AG10803 (cell line): ENCODE data around the gene SEL1L3.
"Not testable (repeated sequence)": the region's sequence is repeated elsewhere in the genome, so short reads cannot be mapped to it uniquely, and the experiment has no call there.

Experiments
- DNase-seq: peaks from one replicate; pipeline ENCODE4 v3.0.0; 2010; ENCODE audit warnings: low read depth
- H3K4me3 ChIP-seq: 2 replicates; pipeline ENCODE4 v1.5.1; 2011; ENCODE audit warnings: mild to moderate bottlenecking, low read length, control low read depth
- TF ChIP-seq, protein P1 (sequence below): conservative IDR thresholded peaks from 2 replicates; pipeline ENCODE4 v1.5.1; 2011; ENCODE audit warnings: mild to moderate bottlenecking, low read length, control low read depth, inconsistent platforms

The SEL1L3 gene

DNA sequence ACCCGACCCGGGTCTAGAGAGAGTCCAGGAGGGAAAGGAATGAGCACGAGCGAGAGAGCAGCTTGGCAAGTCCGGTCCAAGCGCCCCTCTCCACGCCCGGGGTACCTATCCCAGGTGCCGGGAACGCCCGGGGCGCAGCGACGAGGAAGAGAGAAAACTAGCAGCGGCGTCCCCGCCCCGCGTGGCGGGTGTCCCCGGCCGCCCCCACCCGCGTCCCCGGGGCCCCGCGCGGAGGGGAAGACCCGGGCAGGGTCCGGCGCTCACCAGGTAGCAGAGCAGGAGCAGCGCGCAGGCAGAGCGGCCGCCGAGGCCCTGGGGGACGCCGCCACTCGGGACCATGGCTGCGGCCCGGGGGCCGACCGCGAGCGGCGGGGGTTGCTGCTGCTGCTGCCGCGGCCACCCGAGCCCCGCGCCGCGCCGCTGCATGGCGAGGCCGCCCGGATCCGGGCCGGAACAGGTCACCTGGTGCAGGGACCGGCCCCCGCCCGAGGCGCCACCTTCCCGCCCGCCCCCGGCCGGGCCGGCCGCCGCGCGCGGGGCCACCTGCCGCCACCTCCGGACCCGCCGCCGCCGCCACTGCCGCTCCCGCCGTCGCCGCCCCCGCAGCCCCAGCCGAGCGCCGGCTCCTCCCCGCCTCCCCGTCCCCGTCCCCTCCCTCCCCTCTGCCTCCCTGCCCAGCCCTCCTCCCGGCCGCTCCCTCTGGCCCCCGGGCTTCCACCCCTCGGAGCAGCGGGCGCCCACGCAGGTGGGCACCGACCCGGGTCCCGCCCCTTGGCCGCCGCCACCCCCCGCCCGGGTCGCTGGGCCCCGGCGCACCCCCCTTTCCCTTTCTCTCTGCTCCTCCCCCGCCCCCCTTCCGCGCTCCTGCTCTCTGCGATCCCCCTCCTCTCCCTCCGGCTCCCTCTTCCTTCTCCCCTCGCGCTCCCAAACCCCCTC is at the start of gene SEL1L3:
Gene SEL1L3 (minus strand): TSS at position 578 of the 936 bp plus-strand sequence. CDS start 152 bp downstream, at position 426.
- no peak for DNase-seq
- TF ChIP-seq, protein P1, sequence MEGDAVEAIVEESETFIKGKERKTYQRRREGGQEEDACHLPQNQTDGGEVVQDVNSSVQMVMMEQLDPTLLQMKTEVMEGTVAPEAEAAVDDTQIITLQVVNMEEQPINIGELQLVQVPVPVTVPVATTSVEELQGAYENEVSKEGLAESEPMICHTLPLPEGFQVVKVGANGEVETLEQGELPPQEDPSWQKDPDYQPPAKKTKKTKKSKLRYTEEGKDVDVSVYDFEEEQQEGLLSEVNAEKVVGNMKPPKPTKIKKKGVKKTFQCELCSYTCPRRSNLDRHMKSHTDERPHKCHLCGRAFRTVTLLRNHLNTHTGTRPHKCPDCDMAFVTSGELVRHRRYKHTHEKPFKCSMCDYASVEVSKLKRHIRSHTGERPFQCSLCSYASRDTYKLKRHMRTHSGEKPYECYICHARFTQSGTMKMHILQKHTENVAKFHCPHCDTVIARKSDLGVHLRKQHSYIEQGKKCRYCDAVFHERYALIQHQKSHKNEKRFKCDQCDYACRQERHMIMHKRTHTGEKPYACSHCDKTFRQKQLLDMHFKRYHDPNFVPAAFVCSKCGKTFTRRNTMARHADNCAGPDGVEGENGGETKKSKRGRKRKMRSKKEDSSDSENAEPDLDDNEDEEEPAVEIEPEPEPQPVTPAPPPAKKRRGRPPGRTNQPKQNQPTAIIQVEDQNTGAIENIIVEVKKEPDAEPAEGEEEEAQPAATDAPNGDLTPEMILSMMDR, result no peak
- peak within 1 kb of the TSS; percentile 75 for H3K4me3 ChIP-seq

DNA sequence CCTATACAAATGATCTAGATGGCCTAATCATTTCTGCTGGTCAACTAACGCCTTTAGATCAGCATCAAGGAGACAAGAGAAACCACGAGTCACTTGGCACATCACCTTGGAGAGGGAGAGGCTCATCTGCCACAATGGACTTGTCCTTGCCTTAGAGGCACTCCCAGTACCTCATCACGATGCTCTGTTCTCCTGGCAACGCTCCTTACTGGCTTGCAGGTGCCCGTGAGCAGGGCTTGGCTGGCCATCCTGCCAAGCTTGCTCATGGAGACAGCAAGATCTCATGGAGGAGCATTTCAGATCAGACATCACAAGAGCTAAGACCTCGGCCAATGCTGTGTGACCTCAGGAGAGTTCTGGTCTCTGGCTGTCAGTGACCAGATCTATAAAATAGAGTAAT is 48.6 kb upstream of the SEL1L3 start:
- no peak overlapping the region for H3K4me3 ChIP-seq
- TF ChIP-seq, protein P1, result no peak
- DNase-seq, result no peak

DNA sequence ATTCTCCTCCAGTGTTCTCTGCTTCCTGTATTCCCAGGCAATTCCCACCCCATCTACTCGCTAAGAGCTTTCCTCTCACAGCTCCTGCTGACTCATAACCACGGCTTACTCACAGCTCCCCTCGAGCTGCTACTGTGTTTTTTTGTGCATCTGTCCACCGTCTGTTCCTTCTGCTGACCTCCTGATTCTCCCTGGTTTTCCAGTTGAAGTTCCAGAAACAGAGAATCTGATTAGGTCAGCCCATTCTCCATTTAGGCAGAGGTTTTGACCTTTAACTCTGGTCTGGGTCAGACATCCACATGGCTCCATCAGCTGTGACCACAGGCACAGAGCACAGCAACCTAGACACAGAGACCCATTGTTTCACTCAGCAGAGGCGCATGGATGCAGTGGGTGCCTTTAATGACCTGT is 45.7 kb upstream of the SEL1L3 start:
- peak; percentile 94 for DNase-seq
- H3K4me3 ChIP-seq, result no peak overlapping the region
- TF ChIP-seq, protein P1, result no peak

DNA sequence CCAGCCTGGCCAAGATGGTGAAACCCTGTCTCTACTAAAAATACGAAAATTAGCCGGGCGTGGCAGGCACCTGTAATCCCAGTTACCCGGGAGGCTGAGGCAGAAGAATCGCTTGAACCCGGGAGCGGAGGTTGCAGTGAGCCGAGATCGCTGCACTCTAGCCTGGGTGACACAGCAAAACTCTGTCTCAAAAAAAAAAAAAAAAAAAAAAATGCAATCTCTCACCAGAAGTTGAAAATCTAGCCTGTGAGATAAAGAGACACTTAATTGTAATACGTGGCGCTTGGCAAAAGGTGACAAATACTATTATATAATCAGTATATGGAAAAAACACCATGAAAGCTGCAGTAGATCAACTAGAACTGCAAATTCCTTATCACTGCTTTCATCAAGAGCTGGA is 43.3 kb upstream of the SEL1L3 start:
- not testable (repeated sequence) for DNase-seq, H3K4me3 ChIP-seq

DNA sequence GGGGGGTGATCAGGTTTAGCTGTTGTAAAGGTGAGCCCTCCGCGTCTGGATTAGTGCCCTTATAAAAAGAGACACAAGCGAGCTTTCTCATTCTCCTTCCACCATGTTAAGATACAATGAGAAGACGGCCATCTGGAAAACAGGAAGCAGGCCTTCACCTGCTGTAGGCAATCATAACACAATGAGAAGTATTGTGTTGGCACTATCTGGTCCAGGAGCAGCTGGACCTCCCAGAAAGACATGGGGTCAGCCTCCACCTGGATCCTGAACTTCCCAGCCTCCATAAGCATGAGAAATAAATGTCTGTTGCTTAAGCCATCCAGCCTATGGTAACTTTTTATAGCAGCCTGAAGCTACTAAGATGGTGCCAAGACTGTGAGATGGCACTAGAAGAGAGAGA is 42.6 kb upstream of the SEL1L3 start:
- TF ChIP-seq, protein P1, result no peak
- no peak overlapping the region for H3K4me3 ChIP-seq
- no peak for DNase-seq

DNA sequence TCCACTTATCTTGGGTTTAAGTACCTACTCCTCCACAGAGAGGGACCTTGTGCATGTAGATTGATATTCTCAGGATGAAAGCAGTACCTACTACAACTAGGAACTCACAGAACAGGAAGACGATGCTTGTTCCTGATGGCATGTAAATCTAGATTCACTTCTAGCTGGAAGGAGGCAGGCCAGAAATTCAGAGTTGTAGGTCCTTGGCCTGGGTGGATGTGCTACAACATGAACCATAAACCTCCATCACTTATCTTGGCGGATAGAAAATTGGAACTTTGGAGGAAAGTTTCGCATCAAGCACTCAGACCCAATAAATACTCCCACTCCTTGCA is 41.9 kb upstream of the SEL1L3 start:
- H3K4me3 ChIP-seq, result no peak overlapping the region
- TF ChIP-seq, protein P1, result no peak
- no peak for DNase-seq

DNA sequence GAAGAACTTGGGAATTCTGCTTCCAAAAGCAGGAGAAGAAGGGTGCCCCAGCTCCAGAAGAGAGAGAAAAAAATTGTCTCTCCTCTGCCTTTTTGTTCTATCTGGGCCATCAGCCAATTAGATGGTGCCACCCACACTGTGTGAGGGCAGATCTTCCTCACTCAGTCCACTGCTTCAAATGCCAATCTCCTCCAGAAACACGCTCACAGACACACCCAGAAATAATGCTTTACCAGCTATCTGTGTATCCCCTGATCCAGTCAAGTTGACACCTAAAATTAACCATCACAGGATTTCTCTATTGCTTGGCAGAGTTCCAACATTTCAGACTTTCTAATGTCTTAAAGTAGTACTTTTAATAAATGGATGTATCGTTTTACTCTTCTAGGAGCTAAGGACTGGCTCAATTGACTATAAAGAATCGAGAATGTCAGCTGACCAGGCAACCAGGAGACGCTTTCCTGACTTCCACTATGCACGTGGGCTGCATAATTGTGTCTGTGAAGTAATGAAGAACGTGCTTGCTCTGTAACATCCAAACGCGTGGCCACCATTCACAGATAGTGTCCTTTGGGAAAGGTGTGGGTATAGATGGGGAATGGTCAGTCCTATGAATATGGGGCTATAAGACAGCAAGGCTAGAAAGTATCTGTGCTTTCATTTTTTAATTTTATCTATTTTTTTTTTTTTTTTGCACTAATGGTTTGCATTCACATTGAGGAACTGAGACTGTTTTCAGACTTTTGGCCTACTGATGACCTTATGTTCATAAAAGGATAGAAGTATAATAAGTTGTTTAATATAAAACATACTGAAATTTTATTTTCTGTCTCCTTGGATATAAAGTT is 41.3 kb upstream of the SEL1L3 start:
- TF ChIP-seq, protein P1, result no peak
- H3K4me3 ChIP-seq, result no peak overlapping the region
- DNase-seq, result no peak
